Neural cell (in vitro differentiated cells): ENCODE results near the gene PRMT3.

Source experiments
- CTCF ChIP-seq: fragments of 450-650 bp; IDR thresholded peaks from 2 replicates; pipeline ENCODE4 v1.5.1; 2014; ENCODE audit warnings: antibody characterized with exemption, mild to moderate bottlenecking, moderate library complexity; ENCODE audit not compliant: poor library complexity, severe bottlenecking
- EP300 ChIP-seq: fragments of 450-650 bp; conservative IDR thresholded peaks from 2 replicates; pipeline ENCODE4 v1.6.1; 2014; ENCODE audit warnings: antibody characterized with exemption, mild to moderate bottlenecking, moderate library complexity; ENCODE audit not compliant: poor library complexity, severe bottlenecking
- EZH2 ChIP-seq: fragments of 200-600, 300-800 bp; shearing (Covaris generic), sonication (generic); IDR thresholded peaks from 2 replicates; pipeline ENCODE4 v1.6.1; 2014; ENCODE audit warnings: antibody characterized with exemption, low read length, borderline replicate concordance, mild to moderate bottlenecking; ENCODE audit not compliant: insufficient read depth, poor library complexity, severe bottlenecking
- MXI1 ChIP-seq: fragments of 450-650 bp; conservative IDR thresholded peaks from 2 replicates; pipeline ENCODE4 v1.6.1; 2014; ENCODE audit warnings: antibody characterized with exemption, mild to moderate bottlenecking; ENCODE audit not compliant: poor library complexity, severe bottlenecking
- POLR2AphosphoS5 ChIP-seq: IDR thresholded peaks from 2 replicates; pipeline ENCODE4 v1.6.1; 2012
- RAD21 ChIP-seq: fragments of 450-650 bp; conservative IDR thresholded peaks from 2 replicates; pipeline ENCODE4 v1.6.1; 2014; ENCODE audit warnings: antibody characterized with exemption, mild to moderate bottlenecking, moderate library complexity
- REST ChIP-seq: IDR thresholded peaks from 2 replicates; pipeline ENCODE4 v1.6.1; 2012; ENCODE audit warnings: borderline replicate concordance
- SMC3 ChIP-seq: fragments of 450-650 bp; conservative IDR thresholded peaks from 2 replicates; pipeline ENCODE4 v1.6.1; 2014; ENCODE audit warnings: antibody characterized with exemption, mild to moderate bottlenecking, moderate library complexity; ENCODE audit not compliant: poor library complexity
- TAF1 ChIP-seq: IDR thresholded peaks from 2 replicates; pipeline ENCODE4 v1.6.1; 2012; ENCODE audit warnings: low read depth

DNA sequence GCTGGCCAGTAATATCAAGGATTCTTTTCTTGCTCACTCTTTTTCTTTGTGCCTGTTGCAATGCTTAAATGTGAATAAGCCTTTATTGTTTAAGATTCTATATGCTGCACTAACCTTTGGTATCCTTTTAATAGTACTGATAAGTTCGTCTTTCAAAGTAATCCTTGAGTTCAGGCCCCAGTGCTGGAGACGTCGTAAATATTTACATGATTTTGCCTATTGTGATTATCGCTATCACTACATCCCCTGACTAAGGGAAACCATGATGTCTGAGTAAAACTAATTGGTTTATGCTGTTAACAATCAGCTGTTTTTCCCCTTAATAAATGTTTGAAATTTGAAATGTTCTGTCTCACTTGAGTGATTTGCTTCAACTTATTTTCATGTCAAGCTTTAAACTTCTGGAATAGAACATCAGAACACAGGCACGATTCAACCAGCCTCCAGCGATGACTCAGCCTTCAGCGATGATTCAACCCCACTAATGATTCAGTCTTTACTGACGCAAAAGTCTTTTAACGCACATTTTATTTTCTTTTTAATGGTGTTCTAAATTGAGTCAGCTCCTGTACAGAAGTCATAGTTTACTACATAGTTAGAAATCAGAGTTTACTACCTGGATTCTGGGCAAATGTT lies 20.1 kb upstream of the PRMT3 start:
- TF ChIP-seq CTCF: no peak
- no peak for TF ChIP-seq MXI1
- no peak for TF ChIP-seq EP300
- no peak for TF ChIP-seq EZH2
- TF ChIP-seq RAD21: no peak
- TF ChIP-seq TAF1: no peak
- TF ChIP-seq POLR2AphosphoS5: no peak
- TF ChIP-seq REST: no peak
- TF ChIP-seq SMC3: no peak
